Activated CD4-positive, alpha-beta memory T cell treated with anti-CD3 and anti-CD28 coated beads, Interleukin-2, amount 10 ng/mL, durations not matched to agents 7 days and 5 days (primary cell): Measurements from ENCODE around the gene LRP6. TPM values are rescaled to one million over a fixed set of nuclear protein-coding genes. Genes with fewer than 3 reads are reported as not detected.

Source experiments
- CTCF ChIA-PET: fragments of 350-600 bp; sonication (Branson Sonifier 250); formaldehyde crosslinking; loops from one replicate; lab custom pipeline; 2021; ENCODE audit warnings: antibody characterized with exemption, inconsistent platforms; lab: Charles Lee
- POLR2A ChIA-PET: fragments of 350-600 bp; sonication (Branson Sonifier 250); formaldehyde crosslinking; loops from one replicate; lab custom pipeline; 2021; ENCODE audit warnings: antibody characterized with exemption; lab: Charles Lee
- DNase-seq: peaks from one replicate; pipeline ENCODE4 v3.0.0-alpha.2; 2020
- H3K27ac Mint-ChIP-seq: one replicate; pipeline ENCODE4 v1.8.0; 2021; ENCODE audit warnings: mild to moderate bottlenecking, mixed read lengths
- H3K27me3 Mint-ChIP-seq: one replicate; pipeline ENCODE4 v1.8.0; 2021; ENCODE audit warnings: mixed read lengths
- H3K36me3 Mint-ChIP-seq: one replicate; pipeline ENCODE4 v1.8.0; 2021; ENCODE audit warnings: low read depth, mixed read lengths
- H3K4me1 Mint-ChIP-seq: one replicate; pipeline ENCODE4 v1.8.0; 2021; ENCODE audit warnings: mixed read lengths
- H3K4me3 Mint-ChIP-seq: one replicate; pipeline ENCODE4 v1.8.0; 2021; ENCODE audit warnings: mild to moderate bottlenecking, mixed read lengths
- H3K9me3 Mint-ChIP-seq: one replicate; pipeline ENCODE4 v1.8.0; 2021; ENCODE audit warnings: mixed read lengths
- total RNA-seq, 2 experiments: library from RNA; stranded (reverse); gene quantifications; one replicate each; pipeline ENCODE4 v1.2.3, GENCODE V29; 2021

The LRP6 gene
- total RNA-seq, 2 experiments from 2014 or later: 0.30 to 0.40 TPM

GRCh38 chr12:12254553-12254952 lies 12.3 kb downstream of the LRP6 start:
- H3K27ac Mint-ChIP-seq: no peak overlapping the region
- H3K4me1 Mint-ChIP-seq: peaks cover 4% of the 10 kb centered on the region
- H3K36me3 Mint-ChIP-seq: no peaks in the 10 kb centered on the region
- peaks cover 4% of the 10 kb centered on the region for H3K27me3 Mint-ChIP-seq
- CTCF ChIA-PET: interaction anchor here (0.7 kb wide), 1 partner anchor 339 kb away, joined by 5 read pairs; no protein-coding TSS in a partner anchor
- POLR2A ChIA-PET: interaction anchor here (1.6 kb wide), 1 partner anchor 11 kb away, joined by 3 read pairs; no protein-coding TSS in a partner anchor
- H3K9me3 Mint-ChIP-seq: no peaks in the 10 kb centered on the region
- no peak for DNase-seq
- no peak overlapping the region for H3K4me3 Mint-ChIP-seq

GRCh38 chr12:12249216-12250050 lies 17.4 kb downstream of the LRP6 start:
- peaks cover 7% of the 10 kb centered on the region for H3K4me1 Mint-ChIP-seq
- H3K27me3 Mint-ChIP-seq: peaks cover 2% of the 10 kb centered on the region
- ChIA-PET POLR2A (no interaction called here), CTCF (no interaction called here)
- no peak overlapping the region for H3K4me3 Mint-ChIP-seq
- DNase-seq: no peak
- H3K27ac Mint-ChIP-seq: no peak overlapping the region
- H3K36me3 Mint-ChIP-seq: no peaks in the 10 kb centered on the region
- no peaks in the 10 kb centered on the region for H3K9me3 Mint-ChIP-seq

- CTCF ChIA-PET: no interaction called here
- peaks cover 7% of the 10 kb centered on the region for H3K4me1 Mint-ChIP-seq
Observed at GRCh38 chr12:12247584-12247983, 19.3 kb downstream of the LRP6 start.

GRCh38 chr12:12244341-12244740 lies 22.5 kb downstream of the LRP6 start:
- H3K27ac Mint-ChIP-seq: no peak overlapping the region
- H3K4me3 Mint-ChIP-seq: no peak overlapping the region
- CTCF ChIA-PET: no interaction called here

More at GRCh38 chr12:12247584-12247983, 19.3 kb downstream of the LRP6 start:
- Mint-ChIP-seq H3K36me3 (no peaks in the 10 kb centered on the region), H3K9me3 (no peaks in the 10 kb centered on the region), H3K27me3 (peaks cover 8% of the 10 kb centered on the region), H3K4me3 (no peak overlapping the region), H3K27ac (no peak overlapping the region)
- DNase-seq: no peak
- POLR2A ChIA-PET: interaction anchor here (0.7 kb wide), 1 partner anchor 11 kb away, joined by 3 read pairs; no protein-coding TSS in a partner anchor

GRCh38 chr12:12240662-12241340 lies 26.0 kb downstream of the LRP6 start:
- H3K27me3 Mint-ChIP-seq: peaks cover 27% of the 10 kb centered on the region
- no peak overlapping the region for H3K4me3 Mint-ChIP-seq
- no peak overlapping the region for H3K27ac Mint-ChIP-seq
- H3K9me3 Mint-ChIP-seq: peaks cover 1% of the 10 kb centered on the region
- no peaks in the 10 kb centered on the region for H3K36me3 Mint-ChIP-seq
- POLR2A ChIA-PET: no interaction called here
- no peak for DNase-seq
- CTCF ChIA-PET: no interaction called here
- no peaks in the 10 kb centered on the region for H3K4me1 Mint-ChIP-seq

More at GRCh38 chr12:12244341-12244740, 22.5 kb downstream of the LRP6 start:
- Mint-ChIP-seq H3K4me1 (peaks cover 3% of the 10 kb centered on the region), H3K9me3 (no peaks in the 10 kb centered on the region), H3K36me3 (no peaks in the 10 kb centered on the region), H3K27me3 (peaks cover 13% of the 10 kb centered on the region)
- POLR2A ChIA-PET: no interaction called here
- no peak for DNase-seq

GRCh38 chr12:12239127-12239526 lies 27.7 kb downstream of the LRP6 start:
- Mint-ChIP-seq H3K36me3 (no peaks in the 10 kb centered on the region), H3K9me3 (peaks cover 1% of the 10 kb centered on the region), H3K4me1 (no peaks in the 10 kb centered on the region), H3K27ac (no peak overlapping the region), H3K4me3 (no peak overlapping the region), H3K27me3 (peaks cover 27% of the 10 kb centered on the region)
- DNase-seq: no peak
- ChIA-PET POLR2A (no interaction called here), CTCF (no interaction called here)

GRCh38 chr12:12238605-12239004 lies 28.2 kb downstream of the LRP6 start:
- POLR2A ChIA-PET: no interaction called here
- H3K36me3 Mint-ChIP-seq: no peaks in the 10 kb centered on the region
- no peak for DNase-seq
- H3K4me1 Mint-ChIP-seq: no peaks in the 10 kb centered on the region
- CTCF ChIA-PET: no interaction called here
- H3K27ac Mint-ChIP-seq: no peak overlapping the region
- peaks cover 1% of the 10 kb centered on the region for H3K9me3 Mint-ChIP-seq
- H3K27me3 Mint-ChIP-seq: peaks cover 24% of the 10 kb centered on the region
- H3K4me3 Mint-ChIP-seq: no peak overlapping the region

- no peak for DNase-seq
- Mint-ChIP-seq H3K27ac (no peak overlapping the region), H3K4me3 (no peak overlapping the region), H3K4me1 (no peaks in the 10 kb centered on the region), H3K36me3 (no peaks in the 10 kb centered on the region), H3K27me3 (peaks cover 26% of the 10 kb centered on the region), H3K9me3 (peaks cover 1% of the 10 kb centered on the region)
- ChIA-PET POLR2A (no interaction called here), CTCF (no interaction called here)
Observed at GRCh38 chr12:12236896-12237295, 29.9 kb downstream of the LRP6 start.

- Mint-ChIP-seq H3K4me3 (no peak overlapping the region), H3K27me3 (peaks cover 23% of the 10 kb centered on the region), H3K27ac (no peak overlapping the region), H3K4me1 (no peaks in the 10 kb centered on the region), H3K9me3 (peaks cover 3% of the 10 kb centered on the region), H3K36me3 (no peaks in the 10 kb centered on the region)
- CTCF ChIA-PET: interaction anchor here (0.7 kb wide), 1 partner anchor 97 kb away, joined by 3 read pairs; no protein-coding TSS in a partner anchor
- POLR2A ChIA-PET: no interaction called here
- DNase-seq: no peak
Observed at GRCh38 chr12:12230275-12230674, 36.6 kb downstream of the LRP6 start.

GRCh38 chr12:12229556-12230092 lies 37.2 kb downstream of the LRP6 start:
- CTCF ChIA-PET: interaction anchor here (0.7 kb wide), 1 partner anchor 98 kb away, joined by 3 read pairs; no protein-coding TSS in a partner anchor
- POLR2A ChIA-PET: no interaction called here
- no peaks in the 10 kb centered on the region for H3K36me3 Mint-ChIP-seq

GRCh38 chr12:12228402-12228801 lies 38.4 kb downstream of the LRP6 start:
- CTCF ChIA-PET: no interaction called here
- H3K36me3 Mint-ChIP-seq: no peaks in the 10 kb centered on the region
- peaks cover 3% of the 10 kb centered on the region for H3K9me3 Mint-ChIP-seq
- peaks cover 33% of the 10 kb centered on the region for H3K27me3 Mint-ChIP-seq
- no peak overlapping the region for H3K27ac Mint-ChIP-seq
- peaks cover 3% of the 10 kb centered on the region for H3K4me1 Mint-ChIP-seq
- H3K4me3 Mint-ChIP-seq: no peak overlapping the region
- POLR2A ChIA-PET: no interaction called here
- no peak for DNase-seq

More at GRCh38 chr12:12229556-12230092, 37.2 kb downstream of the LRP6 start:
- Mint-ChIP-seq H3K4me3 (no peak overlapping the region), H3K27ac (no peak overlapping the region), H3K4me1 (no peaks in the 10 kb centered on the region), H3K27me3 (peaks cover 26% of the 10 kb centered on the region), H3K9me3 (peaks cover 3% of the 10 kb centered on the region)
- DNase-seq: no peak

- DNase-seq: no peak
- ChIA-PET POLR2A (no interaction called here), CTCF (no interaction called here)
- peaks cover 3% of the 10 kb centered on the region for H3K4me1 Mint-ChIP-seq
- peaks cover 28% of the 10 kb centered on the region for H3K27me3 Mint-ChIP-seq
- no peak overlapping the region for H3K27ac Mint-ChIP-seq
- H3K36me3 Mint-ChIP-seq: no peaks in the 10 kb centered on the region
- no peak overlapping the region for H3K4me3 Mint-ChIP-seq
- peaks cover 3% of the 10 kb centered on the region for H3K9me3 Mint-ChIP-seq
Observed at GRCh38 chr12:12226187-12226586, 40.7 kb downstream of the LRP6 start.
